Esophagus muscularis mucosa (tissue), 3 donors: Measurements from ENCODE around the gene GNAT1.

Source experiments
- EP300 ChIP-seq: sonication (generic); formaldehyde crosslinking; IDR thresholded peaks from one replicate; pipeline ENCODE4 v1.6.1; 2017; ENCODE audit warnings: antibody characterized with exemption
- TF ChIP-seq, protein P1 (sequence below), 3 experiments: fragments of 200-600 bp in 2 of 3; fragments of 450-650 bp in 1 of 3; sonication (generic) in 2 of 3; IDR thresholded peaks; one replicate each; pipeline ENCODE4 v1.5.1; 2017 to 2019; ENCODE audit warnings: antibody characterized with exemption in 3 of 3, mild to moderate bottlenecking in 2 of 3, moderate library complexity in 1 of 3

DNA sequence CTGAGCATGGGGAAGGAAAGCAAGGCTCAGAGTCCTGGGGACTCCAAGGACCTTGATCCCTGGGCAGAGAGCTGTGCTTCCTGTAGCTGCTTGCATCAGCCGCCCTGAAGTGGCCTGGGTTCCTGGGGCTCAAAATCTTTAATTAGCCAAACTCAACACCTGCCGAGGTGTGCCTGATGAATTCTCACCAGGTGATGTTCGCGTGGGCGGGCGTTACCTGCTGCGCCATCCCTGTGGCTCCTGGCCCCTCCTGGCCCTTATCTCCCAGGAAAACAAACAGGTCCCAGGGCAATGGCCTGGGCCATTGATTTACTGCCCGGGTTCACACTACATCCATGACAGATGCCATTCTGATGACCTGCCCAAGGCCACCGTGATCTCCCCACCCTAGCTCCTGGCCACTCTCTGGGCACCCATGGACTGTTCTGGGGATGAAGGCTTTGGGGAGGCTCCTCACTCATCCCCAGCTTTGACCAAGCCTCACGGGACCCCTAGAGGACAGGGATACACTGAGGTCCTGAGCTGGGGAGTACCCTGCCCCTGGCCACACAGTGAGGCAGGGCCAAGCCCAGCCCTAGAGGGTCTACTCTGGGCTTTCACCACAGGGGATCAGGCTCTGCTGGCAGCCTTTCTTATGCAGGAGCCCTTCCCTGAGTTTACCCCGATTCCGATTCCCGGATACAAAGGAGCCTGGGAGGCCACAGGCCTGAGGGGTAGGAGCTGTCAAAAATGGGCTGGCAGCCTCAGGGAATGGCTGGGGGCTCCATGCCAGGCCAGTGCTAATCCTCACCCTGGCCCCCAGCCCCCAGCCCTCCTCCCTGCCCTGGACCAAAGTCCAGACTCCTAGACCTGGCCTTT, 19.3 kb downstream of the GNAT1 start:
- TF ChIP-seq, protein P1, sequence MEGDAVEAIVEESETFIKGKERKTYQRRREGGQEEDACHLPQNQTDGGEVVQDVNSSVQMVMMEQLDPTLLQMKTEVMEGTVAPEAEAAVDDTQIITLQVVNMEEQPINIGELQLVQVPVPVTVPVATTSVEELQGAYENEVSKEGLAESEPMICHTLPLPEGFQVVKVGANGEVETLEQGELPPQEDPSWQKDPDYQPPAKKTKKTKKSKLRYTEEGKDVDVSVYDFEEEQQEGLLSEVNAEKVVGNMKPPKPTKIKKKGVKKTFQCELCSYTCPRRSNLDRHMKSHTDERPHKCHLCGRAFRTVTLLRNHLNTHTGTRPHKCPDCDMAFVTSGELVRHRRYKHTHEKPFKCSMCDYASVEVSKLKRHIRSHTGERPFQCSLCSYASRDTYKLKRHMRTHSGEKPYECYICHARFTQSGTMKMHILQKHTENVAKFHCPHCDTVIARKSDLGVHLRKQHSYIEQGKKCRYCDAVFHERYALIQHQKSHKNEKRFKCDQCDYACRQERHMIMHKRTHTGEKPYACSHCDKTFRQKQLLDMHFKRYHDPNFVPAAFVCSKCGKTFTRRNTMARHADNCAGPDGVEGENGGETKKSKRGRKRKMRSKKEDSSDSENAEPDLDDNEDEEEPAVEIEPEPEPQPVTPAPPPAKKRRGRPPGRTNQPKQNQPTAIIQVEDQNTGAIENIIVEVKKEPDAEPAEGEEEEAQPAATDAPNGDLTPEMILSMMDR (IDR thresholded peaks at IDR 0.05): no peak
- no peak for TF ChIP-seq EP300
